ENCODE data around the gene SERPINB13.

The SERPINB13 gene

GRCh38 chr18:63586966-63587365 is at the start of gene SERPINB13:
SERPINB13 (plus strand) TSS chr18:63587343; CDS start chr18:63588668, 1,325 bp downstream.
- no peak for TF ChIP-seq CTCF (IDR thresholded peaks at IDR 0.05; ENCODE audit: borderline replicate concordance, insufficient read depth, low read depth, low read length)
- H3K4me3 ChIP-seq (ENCODE audit: low read depth, low read length): no peak within 1 kb of the TSS

- TF ChIP-seq CTCF (IDR thresholded peaks at IDR 0.05; ENCODE audit: borderline replicate concordance, insufficient read depth, low read depth, low read length): no peak
Measured at GRCh38 chr18:63539904-63540510, 47.1 kb upstream of the SERPINB13 start.

GRCh38 chr18:63542069-63542468 is 45.1 kb upstream of the SERPINB13 start, which contains the start of gene SERPINB12:
SERPINB12 (plus strand) TSS chr18:63542369; CDS start chr18:63556160, 13,791 bp downstream.
- no peak within 1 kb of the TSS for H3K4me3 ChIP-seq (ENCODE audit: low read depth, low read length)

More at GRCh38 chr18:63539904-63540510, 47.1 kb upstream of the SERPINB13 start:
- H3K4me3 ChIP-seq (ENCODE audit: low read depth, low read length): no peak overlapping the region

GRCh38 chr18:63544017-63544416 is 43.1 kb upstream of the SERPINB13 start:
- no peak for TF ChIP-seq CTCF (IDR thresholded peaks at IDR 0.05; ENCODE audit: borderline replicate concordance, insufficient read depth, low read depth, low read length)
- no peak overlapping the region for H3K4me3 ChIP-seq (ENCODE audit: low read depth, low read length)

More at GRCh38 chr18:63542069-63542468, 45.1 kb upstream of the SERPINB13 start, which contains the start of gene SERPINB12:
- TF ChIP-seq CTCF (IDR thresholded peaks at IDR 0.05; ENCODE audit: borderline replicate concordance, insufficient read depth, low read depth, low read length): no peak

- no peak overlapping the region for H3K4me3 ChIP-seq (ENCODE audit: low read depth, low read length)
- no peak for TF ChIP-seq CTCF (IDR thresholded peaks at IDR 0.05; ENCODE audit: borderline replicate concordance, insufficient read depth, low read depth, low read length)
Measured at GRCh38 chr18:63545000-63545399, 42.1 kb upstream of the SERPINB13 start.

GRCh38 chr18:63550068-63550467 is 37.1 kb upstream of the SERPINB13 start:
- TF ChIP-seq CTCF (IDR thresholded peaks at IDR 0.05; ENCODE audit: borderline replicate concordance, insufficient read depth, low read depth, low read length): no peak
- H3K4me3 ChIP-seq (ENCODE audit: low read depth, low read length): no peak overlapping the region

GRCh38 chr18:63551769-63552168 is 35.4 kb upstream of the SERPINB13 start:
- no peak overlapping the region for H3K4me3 ChIP-seq (ENCODE audit: low read depth, low read length)
- TF ChIP-seq CTCF (IDR thresholded peaks at IDR 0.05; ENCODE audit: borderline replicate concordance, insufficient read depth, low read depth, low read length): no peak
